Nucleus accumbens (tissue), 56 donors: ENCODE measurements around the gene IRX4.

Experiments used
- DNase-seq, 56 donors: peaks; one replicate each; lab custom pipeline; 2025; lab: John Stamatoyannopoulos, UW

The IRX4 gene

GRCh38 chr5:1842004-1842819, 40.5 kb downstream of the IRX4 start:
- no peak for DNase-seq

- no peak for DNase-seq
These were observed 41.8 kb downstream of the IRX4 start for GRCh38 chr5:1840741-1841521.

GRCh38 chr5:1840071-1840547, 42.6 kb downstream of the IRX4 start:
- DNase-seq: no peak

- no peak for DNase-seq
These were observed 44.7 kb downstream of the IRX4 start for GRCh38 chr5:1838013-1838412.

- no peak for DNase-seq
These were observed 45.5 kb downstream of the IRX4 start for GRCh38 chr5:1836891-1837880.

GRCh38 chr5:1836176-1836890, 46.4 kb downstream of the IRX4 start:
- DNase-seq: no peak

GRCh38 chr5:1835431-1835830, 47.3 kb downstream of the IRX4 start:
- no peak for DNase-seq

GRCh38 chr5:1834721-1835429, 47.9 kb downstream of the IRX4 start:
- DNase-seq: no peak

GRCh38 chr5:1834022-1834551, 48.6 kb downstream of the IRX4 start:
- no peak for DNase-seq

- no peak for DNase-seq
These were observed 49.3 kb downstream of the IRX4 start for GRCh38 chr5:1833264-1834021.

GRCh38 chr5:1832511-1833250, 50.0 kb downstream of the IRX4 start:
- DNase-seq: no peak

- DNase-seq: no peak
These were observed 50.9 kb downstream of the IRX4 start for GRCh38 chr5:1831677-1832313.

GRCh38 chr5:1831257-1831656, 51.5 kb downstream of the IRX4 start:
- DNase-seq: no peak

GRCh38 chr5:1830571-1831228, 52.0 kb downstream of the IRX4 start:
- DNase-seq: no peak

- no peak for DNase-seq
These were observed 54.8 kb downstream of the IRX4 start for GRCh38 chr5:1827886-1828397.
